RWPE2 (cell line): ENCODE data around the gene ANKRD60.

ENCODE experiments used
- ATAC-seq: fragments of 200-7000 bp; cut with Tn5 transposase; 3 replicates; pipeline ENCODE4 v1.9.1; 2021; ENCODE audit warnings: low read depth
- DNase-seq: peaks from one replicate; pipeline ENCODE4 v3.0.0-alpha.2; 2020; ENCODE audit warnings: low spot score
- H3K27ac ChIP-seq: fragments of 450-650 bp; 2 replicates; pipeline ENCODE4 v1.5.1; 2017; ENCODE audit warnings: mild to moderate bottlenecking; ENCODE audit not compliant: poor library complexity, severe bottlenecking
- H3K27me3 ChIP-seq: fragments of 250-450 bp; sonication (Bioruptor Pico); 2 replicates; pipeline ENCODE4 v1.5.1; 2021; ENCODE audit warnings: mild to moderate bottlenecking, moderate library complexity; ENCODE audit not compliant: insufficient read depth, poor library complexity, severe bottlenecking
- H3K36me3 ChIP-seq: fragments of 250-450 bp; sonication (Bioruptor Pico); 2 replicates; pipeline ENCODE4 v1.5.1; 2020; ENCODE audit warnings: low read depth, mild to moderate bottlenecking, moderate library complexity
- H3K4me1 ChIP-seq: fragments of 250-450 bp; sonication (Bioruptor Pico); 2 replicates; pipeline ENCODE4 v1.5.1; 2021; ENCODE audit warnings: mild to moderate bottlenecking, moderate library complexity; ENCODE audit not compliant: insufficient read depth, poor library complexity, severe bottlenecking
- H3K4me3 ChIP-seq: fragments of 250-450 bp; sonication (Bioruptor Pico); 2 replicates; pipeline ENCODE4 v1.5.1; 2021; ENCODE audit warnings: mild to moderate bottlenecking, moderate library complexity; ENCODE audit not compliant: severe bottlenecking
- H3K9me3 ChIP-seq: fragments of 250-450 bp; sonication (Bioruptor Pico); 2 replicates; pipeline ENCODE4 v1.5.1; 2021; ENCODE audit warnings: mild to moderate bottlenecking, moderate library complexity; ENCODE audit not compliant: severe bottlenecking
- TF ChIP-seq, protein P1 (sequence below): fragments of 450-650 bp; IDR thresholded peaks from one replicate; pipeline ENCODE4 v1.5.1; 2017; ENCODE audit warnings: mild to moderate bottlenecking, moderate library complexity; ENCODE audit not compliant: poor library complexity, severe bottlenecking

Gene ANKRD60

DNA sequence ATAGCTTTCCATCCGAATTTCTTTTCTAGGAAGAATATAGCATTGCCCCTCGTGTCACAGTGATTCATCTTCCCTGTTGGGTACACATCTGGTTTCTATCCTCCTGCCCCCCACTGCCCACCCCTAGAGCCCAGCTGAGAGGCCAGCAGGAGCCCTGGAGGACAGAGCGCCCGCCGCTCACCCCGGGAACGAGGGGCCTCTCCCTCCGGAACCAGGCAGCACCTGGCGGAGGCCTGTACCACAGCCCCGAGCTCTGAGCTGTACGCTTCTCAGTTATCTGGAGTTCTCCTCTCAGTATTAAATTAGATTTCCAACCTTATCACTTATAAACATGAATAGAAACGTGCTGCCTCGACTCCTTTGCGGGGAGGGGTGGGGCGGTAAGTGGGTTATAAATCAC is 6.0 kb downstream of the ANKRD60 start:
- H3K36me3 ChIP-seq: no peaks in the 10 kb centered on the region
- DNase-seq: no peak
- no peak for ATAC-seq
- H3K27me3 ChIP-seq: peaks cover 42% of the 10 kb centered on the region
- no peak overlapping the region for H3K27ac ChIP-seq
- no peak overlapping the region for H3K4me3 ChIP-seq
- no peaks in the 10 kb centered on the region for H3K4me1 ChIP-seq
- TF ChIP-seq, protein P1, sequence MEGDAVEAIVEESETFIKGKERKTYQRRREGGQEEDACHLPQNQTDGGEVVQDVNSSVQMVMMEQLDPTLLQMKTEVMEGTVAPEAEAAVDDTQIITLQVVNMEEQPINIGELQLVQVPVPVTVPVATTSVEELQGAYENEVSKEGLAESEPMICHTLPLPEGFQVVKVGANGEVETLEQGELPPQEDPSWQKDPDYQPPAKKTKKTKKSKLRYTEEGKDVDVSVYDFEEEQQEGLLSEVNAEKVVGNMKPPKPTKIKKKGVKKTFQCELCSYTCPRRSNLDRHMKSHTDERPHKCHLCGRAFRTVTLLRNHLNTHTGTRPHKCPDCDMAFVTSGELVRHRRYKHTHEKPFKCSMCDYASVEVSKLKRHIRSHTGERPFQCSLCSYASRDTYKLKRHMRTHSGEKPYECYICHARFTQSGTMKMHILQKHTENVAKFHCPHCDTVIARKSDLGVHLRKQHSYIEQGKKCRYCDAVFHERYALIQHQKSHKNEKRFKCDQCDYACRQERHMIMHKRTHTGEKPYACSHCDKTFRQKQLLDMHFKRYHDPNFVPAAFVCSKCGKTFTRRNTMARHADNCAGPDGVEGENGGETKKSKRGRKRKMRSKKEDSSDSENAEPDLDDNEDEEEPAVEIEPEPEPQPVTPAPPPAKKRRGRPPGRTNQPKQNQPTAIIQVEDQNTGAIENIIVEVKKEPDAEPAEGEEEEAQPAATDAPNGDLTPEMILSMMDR: no peak
- peaks cover 7% of the 10 kb centered on the region for H3K9me3 ChIP-seq

DNA sequence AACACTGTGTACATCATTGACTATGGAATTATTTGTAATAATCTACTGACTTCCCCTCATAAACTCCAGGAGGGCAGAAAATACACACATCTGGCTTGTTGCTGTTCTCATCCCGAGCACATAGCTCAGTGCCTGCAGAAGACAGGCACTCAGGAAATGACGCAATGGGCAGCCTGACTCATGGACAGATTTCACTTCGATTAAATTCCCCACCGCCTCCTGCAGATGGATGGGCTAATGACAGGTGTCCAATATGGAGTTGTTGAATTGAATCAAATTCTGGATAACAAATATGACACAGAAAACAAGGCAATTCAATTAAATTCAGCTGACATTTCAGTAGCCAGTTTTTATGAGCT is 9.1 kb downstream of the ANKRD60 start:
- no peak for DNase-seq
- ATAC-seq: peak; percentile 63
- Histone ChIP-seq H3K27me3 (peaks cover 20% of the 10 kb centered on the region), H3K9me3 (peaks cover 7% of the 10 kb centered on the region), H3K27ac (no peak overlapping the region), H3K4me3 (no peak overlapping the region), H3K4me1 (no peaks in the 10 kb centered on the region), H3K36me3 (no peaks in the 10 kb centered on the region)
- TF ChIP-seq, protein P1: no peak

DNA sequence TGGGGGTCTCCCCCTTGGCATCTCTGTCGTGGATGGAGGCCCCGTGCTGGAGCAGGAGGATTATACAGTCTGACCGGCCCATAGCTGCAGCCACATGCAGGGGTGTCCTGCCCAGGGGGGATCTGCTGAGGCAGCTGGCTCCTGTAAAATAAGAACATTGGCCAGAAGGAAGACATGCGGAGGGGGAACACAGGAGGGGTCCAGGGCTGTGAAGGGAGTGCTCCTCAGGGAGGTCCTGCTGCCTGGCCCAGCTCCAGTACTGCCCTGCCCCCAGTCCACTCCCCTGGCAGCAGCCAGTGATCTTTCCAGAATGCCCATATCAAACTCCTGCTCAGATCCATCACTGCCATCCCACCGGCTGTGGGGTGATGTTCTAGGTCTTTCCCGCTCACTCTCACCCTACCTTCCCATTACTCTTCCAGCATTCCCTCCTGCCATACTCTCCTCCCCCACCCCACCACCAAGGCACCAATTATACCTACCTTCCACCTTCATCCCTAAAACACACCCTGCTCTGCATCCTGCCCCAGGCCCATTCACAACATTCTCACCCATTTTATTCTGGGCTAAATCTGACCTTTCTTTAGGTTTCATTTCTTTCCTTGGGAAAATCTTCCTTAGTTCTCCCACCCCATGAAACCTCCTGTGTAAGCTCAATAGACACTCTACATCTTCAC is 9.7 kb downstream of the ANKRD60 start:
- Histone ChIP-seq H3K4me1 (no peaks in the 10 kb centered on the region), H3K27me3 (peaks cover 20% of the 10 kb centered on the region), H3K4me3 (no peak overlapping the region), H3K27ac (no peak overlapping the region), H3K9me3 (peaks cover 7% of the 10 kb centered on the region), H3K36me3 (no peaks in the 10 kb centered on the region)
- peak; percentile 66 for DNase-seq
- TF ChIP-seq, protein P1: no peak
- no peak for ATAC-seq

DNA sequence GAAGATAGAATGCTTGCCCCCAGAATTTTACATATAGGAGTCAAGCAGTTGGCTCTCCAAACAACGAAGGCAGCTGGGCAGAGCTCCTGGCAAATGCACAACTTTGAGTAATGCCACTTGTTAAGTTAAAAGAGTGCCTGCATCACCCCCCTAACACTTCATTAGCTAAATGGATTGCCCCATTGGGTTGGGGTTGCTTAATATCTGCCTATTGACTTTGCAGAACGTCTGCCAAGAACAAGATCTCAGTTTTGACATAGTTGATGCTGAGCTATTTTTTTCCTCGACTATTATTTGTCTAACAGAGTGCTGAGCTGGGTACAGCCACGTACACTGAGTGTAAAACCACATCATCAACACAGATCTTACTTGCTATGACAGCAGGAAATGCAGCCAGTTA is 12.1 kb downstream of the ANKRD60 start:
- ATAC-seq (peak; percentile 29; the same call in 2 of the 3 replicates), DNase-seq (peak; percentile 42)
- Histone ChIP-seq H3K27ac (no peak overlapping the region), H3K9me3 (peaks cover 7% of the 10 kb centered on the region), H3K4me1 (no peaks in the 10 kb centered on the region), H3K36me3 (no peaks in the 10 kb centered on the region), H3K4me3 (no peak overlapping the region), H3K27me3 (peaks cover 13% of the 10 kb centered on the region)
- TF ChIP-seq, protein P1: no peak

DNA sequence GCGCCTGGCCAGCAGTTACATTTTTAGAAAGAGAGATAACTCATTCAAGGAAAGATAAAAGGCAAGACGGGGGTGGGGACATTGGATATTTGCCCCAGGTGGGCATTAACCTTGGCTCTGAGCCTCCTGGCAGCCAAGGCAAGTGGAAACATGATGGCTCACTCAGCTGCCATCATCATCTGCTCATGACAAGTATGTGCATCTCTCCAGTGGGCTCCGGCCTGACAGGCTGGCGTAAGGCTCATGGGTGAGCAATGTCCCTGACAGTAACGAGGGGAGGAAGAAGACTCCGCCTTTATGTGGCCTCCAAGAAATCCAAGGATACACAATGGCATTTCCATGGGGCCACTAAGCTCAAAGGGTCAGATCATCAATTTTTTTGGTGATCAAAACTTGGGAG is 13.3 kb downstream of the ANKRD60 start:
- H3K27me3 ChIP-seq: peaks cover 7% of the 10 kb centered on the region
- DNase-seq: peak; percentile 68
- peaks cover 7% of the 10 kb centered on the region for H3K9me3 ChIP-seq
- no peak overlapping the region for H3K27ac ChIP-seq
- H3K4me1 ChIP-seq: no peaks in the 10 kb centered on the region
- H3K4me3 ChIP-seq: no peak overlapping the region
- TF ChIP-seq, protein P1: no peak
- ATAC-seq: no peak
- no peaks in the 10 kb centered on the region for H3K36me3 ChIP-seq
